PC-3 (cell line): ENCODE measurements around the gene PODNL1.

ENCODE experiments used
- EZH2phosphoT487 ChIP-seq: fragments of 300-600 bp; sonication (generic); IDR thresholded peaks from 2 replicates; pipeline ENCODE4 v1.6.1; 2018; ENCODE audit warnings: mild to moderate bottlenecking, antibody characterized with exemption, low read length, borderline replicate concordance
- TF ChIP-seq, protein P1 (sequence below): fragments of 300-600 bp; sonication (generic); conservative IDR thresholded peaks from 2 replicates; pipeline ENCODE4 v1.5.1; 2017; ENCODE audit warnings: antibody characterized with exemption, low read depth, mild to moderate bottlenecking, low read length

DNA sequence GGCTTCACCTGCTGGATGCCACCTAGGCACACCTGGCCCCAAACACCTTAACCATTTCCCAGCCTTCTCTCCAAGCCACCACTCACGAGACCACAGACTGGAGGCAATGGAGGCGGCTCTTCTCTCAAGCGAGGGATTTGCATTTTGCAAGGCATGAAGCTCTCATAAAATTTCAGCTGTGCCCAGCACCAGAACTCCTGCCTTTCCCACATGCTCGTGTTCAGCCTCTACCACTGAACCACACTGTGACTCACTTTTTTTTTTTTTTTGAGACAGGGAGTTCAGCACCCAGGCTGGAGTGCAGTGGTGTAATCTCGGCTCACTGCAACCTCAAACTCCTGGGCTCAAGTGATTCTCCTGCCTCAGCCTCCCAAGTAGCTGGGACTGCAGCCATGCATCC is 50.7 kb downstream of the PODNL1 start:
- TF ChIP-seq EZH2phosphoT487, result no peak
- TF ChIP-seq, protein P1, sequence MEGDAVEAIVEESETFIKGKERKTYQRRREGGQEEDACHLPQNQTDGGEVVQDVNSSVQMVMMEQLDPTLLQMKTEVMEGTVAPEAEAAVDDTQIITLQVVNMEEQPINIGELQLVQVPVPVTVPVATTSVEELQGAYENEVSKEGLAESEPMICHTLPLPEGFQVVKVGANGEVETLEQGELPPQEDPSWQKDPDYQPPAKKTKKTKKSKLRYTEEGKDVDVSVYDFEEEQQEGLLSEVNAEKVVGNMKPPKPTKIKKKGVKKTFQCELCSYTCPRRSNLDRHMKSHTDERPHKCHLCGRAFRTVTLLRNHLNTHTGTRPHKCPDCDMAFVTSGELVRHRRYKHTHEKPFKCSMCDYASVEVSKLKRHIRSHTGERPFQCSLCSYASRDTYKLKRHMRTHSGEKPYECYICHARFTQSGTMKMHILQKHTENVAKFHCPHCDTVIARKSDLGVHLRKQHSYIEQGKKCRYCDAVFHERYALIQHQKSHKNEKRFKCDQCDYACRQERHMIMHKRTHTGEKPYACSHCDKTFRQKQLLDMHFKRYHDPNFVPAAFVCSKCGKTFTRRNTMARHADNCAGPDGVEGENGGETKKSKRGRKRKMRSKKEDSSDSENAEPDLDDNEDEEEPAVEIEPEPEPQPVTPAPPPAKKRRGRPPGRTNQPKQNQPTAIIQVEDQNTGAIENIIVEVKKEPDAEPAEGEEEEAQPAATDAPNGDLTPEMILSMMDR, result no peak
